Endothelial cell of umbilical vein (primary cell): ENCODE data around the gene CDH20.

Experiments
- EZH2 ChIP-seq: IDR thresholded peaks from 2 replicates; pipeline ENCODE4 v1.6.1; 2012; ENCODE audit warnings: borderline replicate concordance, low read depth, mild to moderate bottlenecking, moderate library complexity, low read length, inconsistent platforms; ENCODE audit not compliant: severe bottlenecking
- FOS ChIP-seq: IDR thresholded peaks from 2 replicates; pipeline ENCODE4 v1.6.1; 2011; ENCODE audit warnings: mild to moderate bottlenecking, low read length, moderate library complexity, borderline replicate concordance; ENCODE audit not compliant: insufficient read depth
- GATA2 ChIP-seq: IDR thresholded peaks from 2 replicates; pipeline ENCODE4 v1.7.0; 2011; ENCODE audit warnings: low read depth, mild to moderate bottlenecking, moderate library complexity, mixed read lengths, low read length; ENCODE audit not compliant: insufficient read length, insufficient read depth
- JUN ChIP-seq: IDR thresholded peaks from 2 replicates; pipeline ENCODE4 v1.6.1; 2011; ENCODE audit warnings: borderline replicate concordance, low read depth; ENCODE audit not compliant: insufficient read length, insufficient read depth
- MYC ChIP-seq: IDR thresholded peaks from one replicate; pipeline ENCODE4 v1.6.1; 2011; ENCODE audit warnings: mild to moderate bottlenecking, low read depth, low read length
- POLR2A ChIP-seq: IDR thresholded peaks from 2 replicates; pipeline ENCODE4 v1.6.1; 2012; ENCODE audit warnings: low read depth, mild to moderate bottlenecking, control low read depth, low read length
- POLR2AphosphoS5 ChIP-seq: IDR thresholded peaks from 2 replicates; pipeline ENCODE4 v1.6.1; 2012; ENCODE audit warnings: low read depth, mild to moderate bottlenecking, control low read depth, low read length, moderate library complexity; ENCODE audit not compliant: insufficient read depth
- TF ChIP-seq, protein P1 (sequence below), 2 donors: IDR thresholded peaks; 1 replicate in 1 of 2; 2 replicates in 1 of 2; pipeline ENCODE4 v1.5.1; 2011; ENCODE audit warnings: low read length in 2 of 2, mild to moderate bottlenecking in 2 of 2, moderate library complexity in 2 of 2, control low read depth in 1 of 2, inconsistent platforms in 1 of 2, low read depth in 1 of 2; ENCODE audit not compliant: insufficient read depth in 1 of 2; ENCODE audit errors: extremely low read depth in 1 of 2
- TF ChIP-seq, protein P2 (sequence below): IDR thresholded peaks from 2 replicates; pipeline ENCODE4 v1.6.1; 2011; ENCODE audit not compliant: insufficient read depth, insufficient read length

DNA sequence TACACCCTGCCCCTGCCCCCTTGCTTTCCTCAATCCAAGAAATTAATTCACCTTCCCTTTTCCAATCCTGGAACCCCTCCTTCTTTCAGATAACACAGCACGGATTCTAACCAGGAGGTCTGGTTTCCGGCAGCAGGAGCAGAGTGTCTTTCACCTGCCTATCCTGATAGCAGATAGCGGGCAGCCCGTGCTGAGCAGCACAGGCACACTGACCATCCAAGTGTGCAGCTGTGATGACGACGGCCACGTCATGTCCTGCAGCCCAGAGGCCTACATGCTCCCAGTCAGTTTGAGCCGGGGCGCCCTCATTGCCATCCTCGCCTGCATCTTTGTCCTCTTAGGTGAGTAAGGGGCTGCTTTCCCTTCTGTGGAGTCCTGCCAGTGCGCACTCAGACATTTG is 216.7 kb downstream of the CDH20 start:
- TF ChIP-seq MYC (no peak), POLR2AphosphoS5 (no peak), EZH2 (no peak), POLR2A (no peak), FOS (no peak), GATA2 (no peak), JUN (no peak)
- TF ChIP-seq, protein P1, sequence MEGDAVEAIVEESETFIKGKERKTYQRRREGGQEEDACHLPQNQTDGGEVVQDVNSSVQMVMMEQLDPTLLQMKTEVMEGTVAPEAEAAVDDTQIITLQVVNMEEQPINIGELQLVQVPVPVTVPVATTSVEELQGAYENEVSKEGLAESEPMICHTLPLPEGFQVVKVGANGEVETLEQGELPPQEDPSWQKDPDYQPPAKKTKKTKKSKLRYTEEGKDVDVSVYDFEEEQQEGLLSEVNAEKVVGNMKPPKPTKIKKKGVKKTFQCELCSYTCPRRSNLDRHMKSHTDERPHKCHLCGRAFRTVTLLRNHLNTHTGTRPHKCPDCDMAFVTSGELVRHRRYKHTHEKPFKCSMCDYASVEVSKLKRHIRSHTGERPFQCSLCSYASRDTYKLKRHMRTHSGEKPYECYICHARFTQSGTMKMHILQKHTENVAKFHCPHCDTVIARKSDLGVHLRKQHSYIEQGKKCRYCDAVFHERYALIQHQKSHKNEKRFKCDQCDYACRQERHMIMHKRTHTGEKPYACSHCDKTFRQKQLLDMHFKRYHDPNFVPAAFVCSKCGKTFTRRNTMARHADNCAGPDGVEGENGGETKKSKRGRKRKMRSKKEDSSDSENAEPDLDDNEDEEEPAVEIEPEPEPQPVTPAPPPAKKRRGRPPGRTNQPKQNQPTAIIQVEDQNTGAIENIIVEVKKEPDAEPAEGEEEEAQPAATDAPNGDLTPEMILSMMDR (IDR thresholded peaks at IDR 0.05; ENCODE audit: extremely low read depth in 1 of 2, insufficient read depth in 1 of 2, low read depth in 1 of 2, low read length in 2 of 2), result no peak
- TF ChIP-seq, protein P2, sequence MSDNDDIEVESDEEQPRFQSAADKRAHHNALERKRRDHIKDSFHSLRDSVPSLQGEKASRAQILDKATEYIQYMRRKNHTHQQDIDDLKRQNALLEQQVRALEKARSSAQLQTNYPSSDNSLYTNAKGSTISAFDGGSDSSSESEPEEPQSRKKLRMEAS, result no peak
